Gastrocnemius medialis (tissue), 4 donors: ENCODE results near the gene NKRF.

Experiments used
- POLR2A ChIP-seq, 2 donors: fragments of 450-650 bp; IDR thresholded peaks; one replicate each; pipeline ENCODE4 v1.6.1; 2017; ENCODE audit warnings: antibody characterized with exemption in 2 of 2, mild to moderate bottlenecking in 2 of 2, moderate library complexity in 2 of 2
- TF ChIP-seq, protein P1 (sequence below), 5 experiments: fragments of 450-650 bp in 3 of 5; fragments of 200-600 bp in 2 of 5; sonication (generic) in 2 of 5; IDR thresholded peaks in 4 of 5; conservative IDR thresholded peaks in 1 of 5; 1 replicate in 4 of 5; 2 replicates in 1 of 5; pipeline ENCODE4 v1.5.1; 2016 to 2019; ENCODE audit warnings: antibody characterized with exemption in 5 of 5, mild to moderate bottlenecking in 3 of 5, moderate library complexity in 3 of 5

DNA sequence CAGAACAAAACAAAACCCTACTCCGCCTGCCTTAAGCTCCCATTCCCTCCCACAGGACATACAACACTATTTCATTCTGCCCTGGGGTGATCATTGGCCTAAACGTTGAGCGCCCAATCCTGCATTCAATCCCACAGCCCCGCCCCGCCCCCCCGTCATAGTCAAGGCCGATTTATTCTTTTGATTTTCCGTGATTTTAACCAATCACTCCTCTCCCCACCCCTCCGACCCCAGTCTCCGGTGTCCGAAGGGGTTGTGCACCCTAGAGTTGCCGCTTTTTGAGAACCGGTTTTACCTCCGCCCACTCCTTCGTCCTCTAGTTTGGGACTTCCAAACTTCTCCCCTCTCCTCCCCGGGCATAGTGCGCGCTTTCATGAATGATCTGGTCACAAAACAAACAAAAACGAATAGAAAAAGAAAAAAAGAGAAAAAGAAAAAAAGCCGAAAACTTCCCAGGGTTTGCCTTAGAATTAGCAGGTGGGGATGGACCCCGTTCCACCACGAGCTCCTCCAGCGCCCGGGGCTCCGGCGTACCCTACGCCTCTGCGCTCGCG lies 32.3 kb downstream of the NKRF start:
- TF ChIP-seq, protein P1, sequence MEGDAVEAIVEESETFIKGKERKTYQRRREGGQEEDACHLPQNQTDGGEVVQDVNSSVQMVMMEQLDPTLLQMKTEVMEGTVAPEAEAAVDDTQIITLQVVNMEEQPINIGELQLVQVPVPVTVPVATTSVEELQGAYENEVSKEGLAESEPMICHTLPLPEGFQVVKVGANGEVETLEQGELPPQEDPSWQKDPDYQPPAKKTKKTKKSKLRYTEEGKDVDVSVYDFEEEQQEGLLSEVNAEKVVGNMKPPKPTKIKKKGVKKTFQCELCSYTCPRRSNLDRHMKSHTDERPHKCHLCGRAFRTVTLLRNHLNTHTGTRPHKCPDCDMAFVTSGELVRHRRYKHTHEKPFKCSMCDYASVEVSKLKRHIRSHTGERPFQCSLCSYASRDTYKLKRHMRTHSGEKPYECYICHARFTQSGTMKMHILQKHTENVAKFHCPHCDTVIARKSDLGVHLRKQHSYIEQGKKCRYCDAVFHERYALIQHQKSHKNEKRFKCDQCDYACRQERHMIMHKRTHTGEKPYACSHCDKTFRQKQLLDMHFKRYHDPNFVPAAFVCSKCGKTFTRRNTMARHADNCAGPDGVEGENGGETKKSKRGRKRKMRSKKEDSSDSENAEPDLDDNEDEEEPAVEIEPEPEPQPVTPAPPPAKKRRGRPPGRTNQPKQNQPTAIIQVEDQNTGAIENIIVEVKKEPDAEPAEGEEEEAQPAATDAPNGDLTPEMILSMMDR (IDR thresholded peaks at IDR 0.05 in 4 of 5, conservative IDR thresholded peaks at IDR 0.05 in 1 of 5) = no peak
- TF ChIP-seq POLR2A (IDR thresholded peaks at IDR 0.05) = no peak
